ENCODE measurements around the gene SEPTIN7. TPM values are rescaled to one million over a fixed set of nuclear protein-coding genes. Genes with fewer than 3 reads are reported as not detected.

SEPTIN7 gene
- total RNA-seq, 1 donor: 178 TPM

- Histone ChIP-seq H3K27me3 (ENCODE audit: insufficient read depth, low read length) (no peaks in the 10 kb centered on the region), H3K4me1 (ENCODE audit: insufficient read depth, low read length) (peaks cover 7% of the 10 kb centered on the region), H4K20me1 (ENCODE audit: insufficient read depth, low read length) (peaks cover 45% of the 10 kb centered on the region), H3K4me3 (ENCODE audit: insufficient read depth, low read length) (no peak overlapping the region), H2AFZ (ENCODE audit: low read length) (no peak overlapping the region), H3K36me3 (ENCODE audit: insufficient read depth, low read length) (no peaks in the 10 kb centered on the region), H3K9me3 (ENCODE audit: low read depth, low read length) (no peaks in the 10 kb centered on the region), H3K27ac (ENCODE audit: low read depth, low read length) (no peak overlapping the region), H3K4me2 (ENCODE audit: insufficient read depth, low read length) (no peak overlapping the region), H3K79me2 (ENCODE audit: insufficient read depth, low read length) (peaks cover 98% of the 10 kb centered on the region)
- TF ChIP-seq CTCF (IDR thresholded peaks at IDR 0.05; ENCODE audit: extremely low read depth, low read depth, low read length): no peak
- no peak for DNase-seq (ENCODE audit: insufficient read length, low spot score, missing footprints)
Observed at GRCh38 chr7:35826751-35827150, 25.9 kb downstream of the SEPTIN7 start.

GRCh38 chr7:35828817-35829216 is 28.0 kb downstream of the SEPTIN7 start:
- no peak overlapping the region for H2AFZ ChIP-seq (ENCODE audit: low read length)
- H3K27me3 ChIP-seq (ENCODE audit: insufficient read depth, low read length): no peaks in the 10 kb centered on the region
- H3K9me3 ChIP-seq (ENCODE audit: low read depth, low read length): no peaks in the 10 kb centered on the region
- H3K79me2 ChIP-seq (ENCODE audit: insufficient read depth, low read length): peaks cover 100% of the 10 kb centered on the region
- H4K20me1 ChIP-seq (ENCODE audit: insufficient read depth, low read length): peaks cover 36% of the 10 kb centered on the region
- peaks cover 12% of the 10 kb centered on the region for H3K36me3 ChIP-seq (ENCODE audit: insufficient read depth, low read length)
- no peak overlapping the region for H3K4me2 ChIP-seq (ENCODE audit: insufficient read depth, low read length)
- peaks cover 7% of the 10 kb centered on the region for H3K4me1 ChIP-seq (ENCODE audit: insufficient read depth, low read length)
- no peak for DNase-seq (ENCODE audit: insufficient read length, low spot score, missing footprints)
- no peak overlapping the region for H3K27ac ChIP-seq (ENCODE audit: low read depth, low read length)
- no peak overlapping the region for H3K4me3 ChIP-seq (ENCODE audit: insufficient read depth, low read length)
- TF ChIP-seq CTCF (IDR thresholded peaks at IDR 0.05; ENCODE audit: extremely low read depth, low read depth, low read length): no peak

- Histone ChIP-seq H3K4me1 (ENCODE audit: insufficient read depth, low read length) (peaks cover 7% of the 10 kb centered on the region), H3K27ac (ENCODE audit: low read depth, low read length) (peak overlapping the region; percentile 25), H3K4me2 (ENCODE audit: insufficient read depth, low read length) (peak overlapping the region; percentile 19), H2AFZ (ENCODE audit: low read length) (no peak overlapping the region), H3K36me3 (ENCODE audit: insufficient read depth, low read length) (peaks cover 24% of the 10 kb centered on the region), H3K27me3 (ENCODE audit: insufficient read depth, low read length) (no peaks in the 10 kb centered on the region), H3K9me3 (ENCODE audit: low read depth, low read length) (no peaks in the 10 kb centered on the region), H4K20me1 (ENCODE audit: insufficient read depth, low read length) (peaks cover 17% of the 10 kb centered on the region), H3K79me2 (ENCODE audit: insufficient read depth, low read length) (peaks cover 100% of the 10 kb centered on the region), H3K4me3 (ENCODE audit: insufficient read depth, low read length) (no peak overlapping the region)
- no peak for TF ChIP-seq CTCF (IDR thresholded peaks at IDR 0.05; ENCODE audit: extremely low read depth, low read depth, low read length)
- no peak for DNase-seq (ENCODE audit: insufficient read length, low spot score, missing footprints)
Observed at GRCh38 chr7:35831208-35831607, 30.4 kb downstream of the SEPTIN7 start.

- TF ChIP-seq CTCF (IDR thresholded peaks at IDR 0.05; ENCODE audit: extremely low read depth, low read depth, low read length): no peak
- H2AFZ ChIP-seq (ENCODE audit: low read length): no peak overlapping the region
- H4K20me1 ChIP-seq (ENCODE audit: insufficient read depth, low read length): peaks cover 14% of the 10 kb centered on the region
- H3K4me3 ChIP-seq (ENCODE audit: insufficient read depth, low read length): no peak overlapping the region
- peaks cover 92% of the 10 kb centered on the region for H3K79me2 ChIP-seq (ENCODE audit: insufficient read depth, low read length)
- peaks cover 5% of the 10 kb centered on the region for H3K4me1 ChIP-seq (ENCODE audit: insufficient read depth, low read length)
- DNase-seq (ENCODE audit: insufficient read length, low spot score, missing footprints): peak; percentile 62
- no peak overlapping the region for H3K27ac ChIP-seq (ENCODE audit: low read depth, low read length)
- H3K4me2 ChIP-seq (ENCODE audit: insufficient read depth, low read length): no peak overlapping the region
- no peaks in the 10 kb centered on the region for H3K27me3 ChIP-seq (ENCODE audit: insufficient read depth, low read length)
- H3K36me3 ChIP-seq (ENCODE audit: insufficient read depth, low read length): peaks cover 10% of the 10 kb centered on the region
- H3K9me3 ChIP-seq (ENCODE audit: low read depth, low read length): no peaks in the 10 kb centered on the region
Observed at GRCh38 chr7:35839860-35840854, 39.3 kb downstream of the SEPTIN7 start.

Measured in osteoblast (primary cell).